ENCODE data around the gene TM9SF3.

DNA sequence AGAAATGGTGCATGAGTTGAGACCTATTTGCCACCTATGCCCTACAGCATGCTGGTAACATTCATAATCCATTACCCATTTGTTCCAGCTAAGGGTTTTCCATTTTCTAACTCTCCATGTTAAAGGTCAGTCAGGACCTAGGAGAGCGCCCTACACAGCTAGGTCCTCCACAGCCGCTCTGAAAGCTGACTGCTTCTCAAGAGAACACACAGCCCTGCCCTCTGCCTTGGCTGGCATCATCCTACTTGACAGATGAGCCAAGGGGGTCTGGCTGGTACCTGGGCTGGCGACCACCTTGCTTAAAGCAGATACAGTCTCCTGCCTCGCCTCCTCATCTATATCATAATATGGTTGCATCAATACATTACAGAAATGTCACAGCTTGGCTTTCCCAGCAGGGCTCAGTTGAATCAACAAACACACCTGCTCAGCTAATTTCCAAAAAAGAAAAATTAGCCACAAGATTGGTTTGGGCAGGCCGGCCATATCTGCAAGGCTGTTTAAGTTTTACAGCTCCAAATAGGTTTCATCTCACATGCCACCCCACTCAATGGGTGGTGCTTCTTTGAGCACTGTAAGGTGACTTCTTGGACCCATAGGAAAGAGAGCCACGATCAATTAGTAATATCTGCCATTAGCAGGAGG, 90.4 kb downstream of the TM9SF3 start:
- TF ChIP-seq POLR2AphosphoS5 (IDR thresholded peaks at IDR 0.05; ENCODE audit: borderline replicate concordance, low read depth, low read length) (no peak), EZH2 (IDR thresholded peaks at IDR 0.05) (no peak), FOXP2 (optimal IDR thresholded peaks at IDR 0.05; ENCODE audit: control extremely low read depth, extremely low read length, insufficient read depth) (no peak)

Data from SK-N-MC (cell line).